AG09319 (cell line): ENCODE data around the gene CHRNG.
"Not testable (repeated sequence)": the region's sequence is repeated elsewhere in the genome, so short reads cannot be mapped to it uniquely, and the experiment has no call there.

Source experiments
- DNase-seq: peaks from one replicate; pipeline ENCODE4 v3.0.0-alpha.2; 2010; ENCODE audit warnings: low read depth; ENCODE audit errors: extremely low read depth
- CTCF ChIP-seq: IDR thresholded peaks from 2 replicates; pipeline ENCODE4 v1.5.1; 2011; ENCODE audit warnings: low read depth, mild to moderate bottlenecking, inconsistent platforms, low read length, moderate library complexity

The CHRNG gene

GRCh38 chr2:232569541-232569940 is 30.0 kb downstream of the CHRNG start:
- DNase-seq: no peak
- TF ChIP-seq CTCF: no peak

- not testable (repeated sequence) for DNase-seq
Measured at GRCh38 chr2:232570481-232570880, 31.0 kb downstream of the CHRNG start.

GRCh38 chr2:232571026-232571474 is 31.6 kb downstream of the CHRNG start:
- no peak for DNase-seq
- no peak for TF ChIP-seq CTCF

GRCh38 chr2:232573042-232573441 is 33.5 kb downstream of the CHRNG start:
- TF ChIP-seq CTCF: no peak
- DNase-seq: no peak

- DNase-seq: no peak
- TF ChIP-seq CTCF: no peak
Measured at GRCh38 chr2:232573771-232574435, 34.4 kb downstream of the CHRNG start.

- peak; percentile 43 for DNase-seq
- no peak for TF ChIP-seq CTCF
Measured at GRCh38 chr2:232574674-232575403, 35.3 kb downstream of the CHRNG start.

- no peak for TF ChIP-seq CTCF
- DNase-seq: no peak
Measured at GRCh38 chr2:232575404-232575746, 35.9 kb downstream of the CHRNG start.

GRCh38 chr2:232576995-232577394 is 37.5 kb downstream of the CHRNG start:
- DNase-seq: no peak
- no peak for TF ChIP-seq CTCF
